Fibroblast of skin of right biceps (primary cell): ENCODE data around the gene CHD6.
A peak's percentile ranks its signal among the peaks of the same experiment; 100 is the strongest.

Experiments used
- DNase-seq: peaks from one replicate; pipeline ENCODE4 v3.0.0-alpha.2; 2013

The CHD6 gene

GRCh38 chr20:41457173-41457857 lies 160.9 kb downstream of the CHD6 start:
- no peak for DNase-seq

DNA sequence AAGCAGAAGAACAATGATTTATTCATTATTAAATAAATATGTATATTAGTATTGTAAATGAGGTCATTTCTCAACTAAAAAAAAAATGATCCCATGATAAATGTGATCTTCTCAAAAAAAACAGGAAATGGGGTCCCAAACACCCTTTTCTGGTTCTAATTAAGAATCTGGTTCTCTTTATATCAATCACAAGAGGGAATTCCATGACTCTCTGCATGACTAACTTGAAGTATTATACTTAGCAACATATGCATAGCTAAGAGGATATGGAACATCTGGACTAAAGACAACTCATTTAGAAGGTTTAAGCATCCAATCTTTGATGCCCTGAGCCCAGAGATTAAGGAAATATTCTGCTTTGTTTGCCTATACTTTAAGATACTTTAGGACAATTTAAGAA lies 161.8 kb downstream of the CHD6 start:
- DNase-seq = peak; percentile 74

GRCh38 chr20:41454250-41454649 lies 163.9 kb downstream of the CHD6 start:
- no peak for DNase-seq

DNA sequence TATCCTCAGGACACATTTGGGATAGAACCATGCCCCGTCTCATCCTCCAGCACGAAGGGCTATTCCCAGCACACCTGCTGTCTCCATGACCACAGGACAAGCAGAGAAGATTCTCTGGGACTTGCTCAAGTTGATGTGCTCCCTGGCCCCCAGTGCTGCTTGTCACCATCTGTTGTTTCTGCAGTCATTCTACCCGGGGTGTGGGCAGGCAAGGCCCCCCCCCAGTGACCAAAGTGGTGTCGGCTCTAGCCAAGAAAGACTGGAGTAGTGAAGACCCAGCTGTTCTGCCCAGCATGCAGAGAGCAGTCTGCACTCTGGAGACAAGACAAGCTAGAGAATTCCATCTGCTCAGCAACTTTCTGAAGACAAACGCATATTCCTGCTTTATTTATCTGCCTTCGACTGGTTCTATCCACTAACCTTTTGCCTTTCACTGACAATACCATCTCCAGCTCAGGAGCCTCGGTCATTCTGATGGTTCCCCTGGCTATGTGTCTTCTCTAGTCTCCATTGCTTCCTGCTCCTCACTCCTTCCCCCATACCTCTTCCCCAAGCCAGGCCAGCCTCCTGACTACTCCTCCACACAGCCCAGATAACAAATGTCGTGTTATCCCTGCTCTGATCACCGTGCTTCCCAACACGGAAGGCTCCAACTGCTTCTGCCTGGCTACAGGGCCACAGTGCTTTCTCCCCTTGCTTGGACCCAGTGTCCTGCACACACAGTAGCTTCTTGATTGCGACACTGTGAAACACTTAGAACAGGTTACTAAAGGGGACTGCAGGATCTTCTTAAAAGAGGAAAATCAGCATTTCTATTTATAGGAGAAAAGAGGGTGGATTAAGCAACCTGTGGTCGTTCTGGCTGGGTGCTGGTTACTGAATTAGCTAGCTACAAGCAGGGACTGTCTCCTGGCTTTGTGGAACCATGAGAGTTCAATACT lies 164.9 kb downstream of the CHD6 start:
- DNase-seq = no peak

DNA sequence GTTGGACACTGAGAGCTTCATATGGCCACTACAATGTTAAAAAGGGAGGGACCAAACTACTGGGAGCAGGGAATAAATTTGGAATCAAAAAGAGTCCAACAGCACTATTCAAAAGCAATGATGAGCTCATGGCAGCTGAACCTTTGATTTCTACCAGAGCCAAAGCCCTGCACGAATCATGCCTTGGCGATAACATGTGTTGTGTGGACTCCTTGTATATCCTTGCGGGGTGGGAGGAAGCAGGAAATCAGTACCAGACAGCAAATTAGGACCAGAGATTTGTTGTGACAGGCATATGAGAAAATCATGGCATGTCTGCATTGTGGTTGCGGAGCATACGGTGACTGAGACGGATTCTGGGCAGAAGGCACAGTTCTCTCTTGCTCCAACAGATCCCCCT lies 166.0 kb downstream of the CHD6 start:
- peak; percentile 31 for DNase-seq

DNA sequence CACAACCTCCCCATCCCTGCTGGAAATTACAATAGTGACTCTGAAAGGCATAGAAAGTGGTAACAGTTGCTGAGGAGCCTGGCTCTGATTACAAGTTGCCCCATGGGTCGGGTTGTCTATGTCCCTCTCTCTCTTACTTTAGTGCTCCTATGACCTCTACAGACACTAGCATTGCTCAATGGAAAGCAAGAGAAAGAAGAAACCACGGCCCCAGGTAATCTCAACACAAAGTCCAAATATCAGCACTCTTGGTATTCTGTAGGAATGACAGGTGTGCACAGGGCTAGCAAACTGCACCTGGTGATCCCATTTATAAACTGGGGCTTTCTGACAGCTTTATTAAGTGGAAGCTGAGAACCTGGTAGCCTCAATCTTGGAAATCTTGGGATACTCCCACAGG lies 171.2 kb downstream of the CHD6 start:
- no peak for DNase-seq

DNA sequence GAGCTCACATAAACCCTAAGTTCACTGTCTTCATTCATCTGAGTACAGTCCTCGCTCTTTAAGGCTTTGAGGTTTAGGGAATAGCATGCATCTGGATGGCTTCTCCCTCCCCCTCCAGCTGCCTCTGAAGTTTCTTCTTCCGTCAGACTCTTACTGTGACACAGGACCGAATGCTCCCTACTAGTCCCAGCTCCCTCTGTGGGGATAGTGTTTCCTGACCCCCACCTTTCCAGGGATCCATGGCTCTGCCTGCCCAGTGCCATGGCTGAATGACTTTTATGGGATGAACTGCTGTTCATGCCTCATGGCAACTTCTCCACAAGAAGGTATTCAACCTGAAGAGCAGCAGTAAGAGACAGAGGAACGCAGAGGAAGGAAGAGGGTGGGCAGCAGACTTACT lies 171.7 kb downstream of the CHD6 start:
- DNase-seq = no peak

DNA sequence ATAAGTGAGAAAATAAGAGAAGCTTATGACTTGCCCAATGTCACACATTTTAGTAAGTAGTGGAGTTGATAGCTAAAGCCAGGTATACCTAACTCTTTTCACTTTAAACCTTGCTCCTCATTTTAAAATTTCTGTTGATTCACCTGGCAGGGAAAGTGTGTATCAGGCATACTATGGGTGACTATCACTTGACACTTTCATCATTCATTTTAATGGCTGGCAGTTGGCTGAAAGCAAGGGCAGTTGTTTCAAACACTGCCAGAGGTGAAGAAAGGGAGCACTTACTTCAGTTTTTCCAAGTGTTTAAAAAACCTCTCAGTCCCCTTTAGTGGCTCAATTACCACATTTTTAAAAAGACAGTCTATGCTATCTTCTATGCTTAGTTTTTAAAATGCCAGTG lies 173.4 kb downstream of the CHD6 start:
- DNase-seq = no peak

GRCh38 chr20:41443691-41444090 lies 174.5 kb downstream of the CHD6 start:
- DNase-seq = no peak

DNA sequence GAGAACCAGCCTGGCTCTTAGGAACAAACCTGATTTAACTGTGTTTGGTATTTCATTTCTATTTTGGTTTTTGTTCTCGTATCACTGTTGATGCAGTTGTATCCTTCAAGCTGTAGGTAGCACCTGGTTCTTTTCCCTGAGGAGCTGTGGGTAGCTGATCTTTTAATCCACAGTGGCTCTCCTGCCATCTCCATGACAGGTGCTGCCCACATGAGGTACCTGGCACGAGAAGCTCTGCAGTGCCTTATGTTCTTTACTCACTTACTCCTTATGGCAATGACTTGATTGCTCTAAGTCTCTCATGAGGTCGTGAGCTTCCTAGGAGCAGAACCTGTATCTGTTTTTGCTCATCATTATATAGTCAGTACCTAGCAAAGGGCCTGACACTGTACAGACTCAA lies 177.3 kb downstream of the CHD6 start:
- DNase-seq = no peak

DNA sequence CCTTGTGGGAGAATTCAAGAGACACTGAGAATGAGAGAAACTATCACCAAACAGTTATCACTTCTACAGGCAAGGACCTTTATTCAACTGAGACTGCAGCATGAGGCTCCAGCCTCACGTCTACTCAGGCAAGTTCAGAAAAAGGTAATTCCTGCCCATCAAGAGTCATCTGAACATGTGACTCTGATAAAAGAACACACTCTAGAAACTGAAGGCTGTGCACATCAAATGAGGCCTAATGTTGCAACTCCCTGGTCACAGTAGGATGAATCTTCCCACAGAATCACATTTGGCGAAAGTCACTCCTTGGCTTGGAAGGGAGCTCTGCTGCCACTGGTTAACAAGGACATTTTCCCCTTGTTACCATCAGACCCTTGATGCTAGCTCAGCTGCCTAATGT lies 180.3 kb downstream of the CHD6 start:
- DNase-seq = no peak

- peak; percentile 88 for DNase-seq
Measured at GRCh38 chr20:41436679-41437078, 181.5 kb downstream of the CHD6 start.

DNA sequence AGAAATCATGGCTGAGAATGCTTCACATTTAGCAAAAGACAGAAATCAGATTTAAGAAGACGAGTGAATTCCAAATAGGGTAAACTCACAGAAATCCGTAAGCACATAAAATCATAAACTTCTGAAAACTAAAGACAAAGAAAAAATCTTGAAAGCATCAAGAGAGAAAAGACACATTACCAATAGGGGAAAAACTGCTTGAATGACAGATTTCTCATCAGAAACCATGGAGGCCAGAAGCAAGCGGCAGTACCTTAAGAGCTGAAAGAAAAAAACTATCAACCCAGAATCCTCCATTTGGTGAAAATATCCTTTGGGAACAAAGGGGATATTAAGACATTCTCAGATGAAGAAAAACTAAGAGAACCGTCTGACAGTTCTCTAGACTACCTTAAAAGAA lies 185.0 kb downstream of the CHD6 start:
- DNase-seq = no peak

- no peak for DNase-seq
Measured at GRCh38 chr20:41432746-41433145, 185.4 kb downstream of the CHD6 start.

GRCh38 chr20:41428285-41428684 lies 189.9 kb downstream of the CHD6 start:
- peak; percentile 59 for DNase-seq

DNA sequence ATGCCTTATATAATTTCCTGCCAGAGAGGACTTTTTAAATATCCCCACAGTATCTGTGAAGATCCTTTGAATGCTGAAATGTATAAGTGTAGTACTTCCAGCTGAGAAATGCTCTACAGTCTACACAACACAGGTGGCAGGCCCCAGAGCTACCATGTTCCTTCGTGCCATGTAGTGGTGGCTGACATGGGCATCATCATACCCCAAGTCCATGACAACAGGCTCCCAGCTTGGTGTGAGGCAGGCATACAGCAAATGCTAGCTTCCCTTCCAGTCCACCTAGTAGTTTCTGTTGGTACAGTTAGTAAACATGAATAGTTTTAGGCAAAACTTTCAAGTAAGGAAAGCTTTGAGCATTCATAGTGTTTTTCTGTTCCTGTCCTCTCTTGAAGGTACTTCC lies 190.3 kb downstream of the CHD6 start:
- DNase-seq = no peak

DNA sequence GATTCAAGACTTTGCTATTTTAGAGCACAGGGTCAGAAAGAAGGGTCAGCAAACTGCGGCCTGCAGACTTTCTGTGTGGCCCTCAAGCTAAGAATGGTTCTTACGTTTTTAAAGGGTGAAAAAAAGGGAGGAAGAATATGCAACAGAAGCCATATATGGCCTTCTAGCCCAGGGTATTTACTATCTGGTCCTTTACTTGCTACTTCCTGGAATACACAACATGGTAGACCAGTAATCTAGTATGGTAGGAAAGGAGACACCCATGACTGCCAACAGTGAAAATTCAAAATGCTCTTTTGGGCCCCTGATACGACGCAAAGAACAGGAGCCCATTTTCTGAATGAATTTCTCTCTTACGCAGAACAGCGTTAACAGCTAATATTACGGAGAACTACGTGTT lies 191.2 kb downstream of the CHD6 start:
- DNase-seq = no peak

DNA sequence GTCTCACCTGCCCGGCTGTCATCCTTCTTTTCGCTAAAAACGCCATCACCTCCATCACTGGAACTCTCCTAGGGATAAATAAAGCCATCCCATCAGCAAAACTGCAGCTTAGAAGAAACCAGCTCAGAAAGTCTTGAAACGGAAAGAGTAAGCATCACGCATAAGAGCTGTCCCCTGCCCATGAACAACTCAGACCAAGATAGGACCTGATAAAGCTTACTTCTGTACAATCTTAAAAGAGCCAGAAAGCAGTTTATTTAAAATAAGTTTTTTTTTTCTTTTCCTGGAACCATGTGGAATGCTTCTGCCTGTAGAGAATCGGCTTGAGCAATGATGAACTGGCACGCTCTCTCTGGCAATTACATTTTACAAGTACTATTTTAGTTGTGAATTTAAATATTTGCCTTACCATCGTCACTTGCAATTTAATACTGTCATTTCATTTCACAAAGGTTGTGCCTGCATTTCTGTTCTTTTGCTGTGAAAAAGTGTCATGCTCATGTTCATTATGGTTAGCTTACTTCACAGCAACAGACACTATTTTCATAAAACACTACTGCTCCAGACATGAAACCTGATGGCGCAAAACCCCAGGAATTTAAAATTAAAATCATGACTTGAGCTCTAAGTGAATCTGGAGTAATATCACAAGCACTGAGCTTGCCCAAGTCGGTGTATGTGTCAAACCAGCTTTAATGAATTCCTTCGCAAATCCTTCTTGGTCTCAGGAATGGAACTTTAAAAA lies 191.9 kb downstream of the CHD6 start:
- peak; percentile 59 for DNase-seq

DNA sequence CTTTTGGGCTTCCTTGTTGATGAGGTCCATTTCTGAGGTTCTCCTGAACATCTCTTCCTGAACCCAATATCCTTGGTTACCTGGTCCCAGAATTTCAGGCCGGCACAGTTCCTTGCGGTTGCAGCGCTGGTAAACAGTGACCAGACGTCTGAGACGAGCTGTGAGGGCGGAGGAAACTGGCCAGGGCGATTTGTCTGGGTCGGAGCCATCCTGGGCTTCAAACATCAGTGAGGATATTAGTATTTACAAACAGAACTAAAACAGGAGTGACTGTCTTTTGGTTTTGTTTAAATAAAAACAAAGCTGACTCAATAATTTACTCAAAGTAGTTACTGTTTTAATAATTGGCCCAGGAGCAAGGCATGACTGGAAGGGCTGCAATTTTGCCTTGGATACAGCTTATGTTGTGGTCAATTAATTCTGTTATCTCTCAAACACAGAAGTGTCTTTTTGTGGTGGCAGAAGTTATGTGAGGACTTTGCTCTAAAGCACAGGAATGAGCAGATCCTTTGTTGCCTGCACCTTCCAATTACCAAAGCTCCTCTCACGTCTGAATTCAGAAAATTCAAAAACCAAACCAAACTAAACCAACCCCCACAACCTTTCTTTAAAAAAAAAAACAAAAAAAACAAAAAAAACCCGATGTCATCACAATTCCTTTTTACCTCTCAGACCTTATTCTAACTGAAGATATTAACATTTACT lies 192.8 kb downstream of the CHD6 start:
- DNase-seq = peak; percentile 39

DNA sequence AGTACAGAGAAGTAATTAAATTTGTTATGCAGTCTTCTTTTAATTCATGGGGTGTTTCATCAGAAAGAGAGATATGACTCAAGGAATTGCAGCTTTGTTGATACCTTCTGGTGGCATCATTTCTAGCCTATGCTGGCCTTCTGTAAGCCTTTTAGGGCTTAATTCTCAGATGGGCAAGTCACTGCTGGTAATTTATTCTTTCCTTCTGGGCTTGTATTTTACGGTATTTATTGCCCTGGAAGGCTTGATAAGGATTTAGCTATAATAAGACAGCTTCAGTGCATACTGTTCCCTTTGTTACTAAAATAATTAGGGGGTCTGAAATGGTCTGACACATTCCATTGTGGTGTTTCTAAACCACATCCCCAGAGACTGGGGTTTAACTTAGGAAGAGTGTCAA lies 193.6 kb downstream of the CHD6 start:
- DNase-seq = peak; percentile 59

DNA sequence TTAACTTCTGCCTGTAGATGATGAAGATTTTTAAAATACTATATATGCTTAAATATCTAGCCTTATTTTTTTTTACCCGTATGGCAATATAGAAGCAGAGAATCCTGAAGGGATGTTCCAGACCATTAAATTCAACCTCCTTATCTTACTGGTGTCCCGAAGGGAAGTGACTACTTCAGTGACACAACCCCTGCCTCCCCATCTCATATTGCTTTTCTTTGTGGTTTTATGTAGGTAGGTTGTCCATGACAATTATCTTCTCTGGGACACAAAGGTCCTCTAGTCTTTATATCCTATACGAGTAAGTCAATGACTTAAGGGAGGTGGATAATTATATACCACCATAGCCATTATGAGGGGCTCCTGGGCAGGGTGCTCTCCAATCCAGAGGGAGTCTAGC lies 194.2 kb downstream of the CHD6 start:
- DNase-seq = no peak

GRCh38 chr20:41422953-41423352 lies 195.2 kb downstream of the CHD6 start:
- peak; percentile 30 for DNase-seq

DNA sequence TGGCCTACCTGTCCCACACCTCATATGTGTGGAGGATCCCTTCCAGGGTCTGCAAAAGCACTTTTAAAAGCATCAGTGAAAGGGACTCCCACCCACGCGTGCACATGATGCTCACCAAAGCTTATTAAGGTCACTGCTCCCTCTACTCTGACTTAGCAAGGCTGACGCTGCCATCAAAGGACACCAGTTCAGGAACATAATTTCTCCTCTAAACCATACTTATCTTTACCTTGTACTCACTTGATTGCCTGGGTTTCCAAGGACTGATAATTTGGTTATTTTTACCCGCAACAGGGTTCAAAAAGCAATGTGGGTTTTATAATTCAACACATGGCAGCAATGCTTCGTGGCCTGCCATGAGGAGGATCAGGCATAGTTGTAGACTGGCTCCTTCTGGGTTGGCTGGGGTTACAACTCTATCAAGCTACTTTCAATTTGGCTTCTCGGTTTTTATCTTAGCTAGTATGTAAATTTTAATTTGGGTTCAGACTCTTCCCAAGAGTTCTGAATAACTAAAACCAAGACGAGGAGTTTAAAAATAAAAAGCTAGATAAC lies 199.4 kb downstream of the CHD6 start:
- no peak for DNase-seq
